Astrocyte of the cerebellum (primary cell): Measurements from ENCODE around the gene RCSD1.

Experiments
- DNase-seq: peaks from one replicate; pipeline ENCODE4 v3.0.0-alpha.2; 2011; ENCODE audit warnings: low read depth
- H3K4me3 ChIP-seq: 2 replicates; pipeline ENCODE4 v1.5.1; 2011; ENCODE audit warnings: mild to moderate bottlenecking, low read depth, low read length, moderate library complexity
- in situ Hi-C: cut with HindIII; loops from 2 replicates; pipeline ENCODE4 v1.10.0; 2017; ENCODE audit warnings: low sequenced_read_pairs
- TF ChIP-seq, protein P1 (sequence below): IDR thresholded peaks from 2 replicates; pipeline ENCODE4 v1.5.1; 2012; ENCODE audit warnings: low read length, low read depth, moderate library complexity, mild to moderate bottlenecking; ENCODE audit errors: missing control alignments

The RCSD1 gene

DNA sequence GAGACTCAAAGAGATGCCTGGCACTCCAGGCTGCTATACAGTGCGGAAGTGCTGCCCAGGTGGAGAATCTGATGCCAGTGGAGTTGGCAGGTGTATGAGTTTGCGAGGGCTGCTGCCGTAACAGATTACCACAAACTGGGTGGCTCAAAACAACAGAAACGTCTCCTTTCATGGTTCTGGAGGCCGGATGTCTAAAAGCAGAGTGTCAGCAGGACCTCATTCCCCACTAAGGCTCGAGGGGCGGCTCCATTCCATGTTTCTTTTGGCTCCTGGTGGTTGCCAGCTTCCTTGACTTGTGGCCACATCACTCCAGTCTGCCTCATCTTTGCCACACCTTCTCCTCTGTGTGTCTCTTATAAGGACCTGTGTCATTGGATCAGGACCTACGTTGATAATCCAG is 10.0 kb downstream of the RCSD1 start:
- TF ChIP-seq, protein P1, sequence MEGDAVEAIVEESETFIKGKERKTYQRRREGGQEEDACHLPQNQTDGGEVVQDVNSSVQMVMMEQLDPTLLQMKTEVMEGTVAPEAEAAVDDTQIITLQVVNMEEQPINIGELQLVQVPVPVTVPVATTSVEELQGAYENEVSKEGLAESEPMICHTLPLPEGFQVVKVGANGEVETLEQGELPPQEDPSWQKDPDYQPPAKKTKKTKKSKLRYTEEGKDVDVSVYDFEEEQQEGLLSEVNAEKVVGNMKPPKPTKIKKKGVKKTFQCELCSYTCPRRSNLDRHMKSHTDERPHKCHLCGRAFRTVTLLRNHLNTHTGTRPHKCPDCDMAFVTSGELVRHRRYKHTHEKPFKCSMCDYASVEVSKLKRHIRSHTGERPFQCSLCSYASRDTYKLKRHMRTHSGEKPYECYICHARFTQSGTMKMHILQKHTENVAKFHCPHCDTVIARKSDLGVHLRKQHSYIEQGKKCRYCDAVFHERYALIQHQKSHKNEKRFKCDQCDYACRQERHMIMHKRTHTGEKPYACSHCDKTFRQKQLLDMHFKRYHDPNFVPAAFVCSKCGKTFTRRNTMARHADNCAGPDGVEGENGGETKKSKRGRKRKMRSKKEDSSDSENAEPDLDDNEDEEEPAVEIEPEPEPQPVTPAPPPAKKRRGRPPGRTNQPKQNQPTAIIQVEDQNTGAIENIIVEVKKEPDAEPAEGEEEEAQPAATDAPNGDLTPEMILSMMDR = no peak
- H3K4me3 ChIP-seq = no peak overlapping the region
- in situ Hi-C loops = no loop called here
- no peak for DNase-seq

- DNase-seq = no peak
- H3K4me3 ChIP-seq = no peak overlapping the region
- TF ChIP-seq, protein P1 = no peak
- in situ Hi-C loops = no loop called here
Measured at GRCh38 chr1:167641786-167642500, 11.9 kb downstream of the RCSD1 start.

- H3K4me3 ChIP-seq = no peak overlapping the region
- TF ChIP-seq, protein P1 = no peak
- in situ Hi-C loops = no loop called here
- DNase-seq = no peak
Measured at GRCh38 chr1:167642501-167642826, 12.4 kb downstream of the RCSD1 start.

DNA sequence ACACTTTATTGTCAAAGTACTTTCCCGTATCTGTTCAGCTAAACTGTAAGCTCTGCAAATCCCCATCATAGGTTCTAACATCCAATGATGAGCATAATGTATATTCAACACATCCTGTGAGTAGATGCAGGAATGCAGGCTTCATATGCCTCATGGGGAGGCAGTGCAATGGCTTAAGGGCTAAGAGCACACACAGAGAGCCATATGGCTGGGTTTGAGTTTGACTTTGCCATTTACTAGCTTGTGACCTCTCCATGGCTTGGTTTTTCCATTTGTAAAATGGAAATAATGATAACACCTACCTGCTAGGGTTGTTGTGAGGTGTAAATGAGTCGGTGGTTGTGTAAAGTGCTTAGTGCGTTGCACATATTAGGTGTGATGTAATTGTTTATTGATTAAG is 13.4 kb downstream of the RCSD1 start:
- H3K4me3 ChIP-seq = no peak overlapping the region
- in situ Hi-C loops = no loop called here
- TF ChIP-seq, protein P1 = no peak
- DNase-seq = no peak

DNA sequence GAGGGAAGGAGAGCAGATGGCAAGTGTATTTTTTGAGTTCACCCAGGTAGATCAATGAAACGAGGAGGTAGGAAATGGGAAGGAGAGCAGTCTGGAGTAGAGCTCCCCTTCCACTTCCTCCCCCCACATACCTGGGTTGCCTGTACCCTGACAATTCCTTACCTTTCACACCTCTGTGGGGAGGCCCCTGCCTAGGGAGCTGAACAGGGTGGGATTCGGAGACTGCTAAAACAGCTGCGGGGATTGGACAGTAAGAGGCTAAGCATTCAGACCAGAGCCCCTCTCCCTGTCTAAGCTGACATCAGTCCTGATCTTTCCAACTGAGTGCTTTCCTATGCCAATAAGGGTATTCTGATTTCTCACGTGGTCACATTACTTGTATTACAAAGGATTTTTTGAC is 14.5 kb downstream of the RCSD1 start:
- TF ChIP-seq, protein P1 = no peak
- DNase-seq = no peak
- H3K4me3 ChIP-seq = no peak overlapping the region
- in situ Hi-C loops = no loop called here

DNA sequence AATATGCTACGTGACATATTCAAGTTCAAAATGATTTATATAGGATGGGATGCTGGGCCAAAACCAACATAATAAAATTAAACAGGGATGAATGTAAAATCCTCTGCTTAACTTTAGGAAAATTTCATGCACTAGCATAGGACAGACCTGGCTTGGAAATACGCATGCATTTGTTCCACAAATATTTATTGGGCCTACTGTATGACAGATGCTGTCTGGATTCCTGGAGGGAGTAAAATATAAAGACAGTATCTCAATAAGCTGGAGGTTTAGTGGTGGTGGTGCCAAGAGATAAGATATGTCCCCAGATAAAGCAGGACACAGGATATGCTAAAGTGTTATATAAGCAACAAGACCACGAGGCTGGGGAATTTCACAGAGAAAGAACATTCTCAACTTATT is 15.1 kb downstream of the RCSD1 start:
- in situ Hi-C loops = no loop called here
- DNase-seq = no peak
- TF ChIP-seq, protein P1 = no peak
- no peak overlapping the region for H3K4me3 ChIP-seq
